SU-DHL-6 (cell line): ENCODE results near the gene VAPA.

ENCODE experiments used
- CTCF ChIP-seq: fragments of 200-600 bp; sonication (generic); IDR thresholded peaks from one replicate; pipeline ENCODE4 v1.5.1; 2017; ENCODE audit warnings: antibody characterized with exemption, mild to moderate bottlenecking, low read length, moderate library complexity; ENCODE audit not compliant: insufficient read depth, poor library complexity, severe bottlenecking
- EZH2phosphoT487 ChIP-seq: fragments of 200-600 bp; sonication (generic), shearing (Covaris generic); conservative IDR thresholded peaks from 2 replicates; pipeline ENCODE4 v1.6.1; 2018; ENCODE audit warnings: mild to moderate bottlenecking, antibody characterized with exemption, low read length, moderate library complexity, mixed read lengths

- no peak for TF ChIP-seq CTCF
- no peak for TF ChIP-seq EZH2phosphoT487
These were observed 88.5 kb downstream of the VAPA start for GRCh38 chr18:10002280-10002679.
